Esophagus muscularis mucosa (tissue), 3 donors: ENCODE results near the gene DIAPH1.

Experiments used
- POLR2A ChIP-seq: fragments of 450-650 bp; IDR thresholded peaks from one replicate; pipeline ENCODE4 v1.6.1; 2017; ENCODE audit warnings: antibody characterized with exemption, moderate library complexity, mild to moderate bottlenecking, low read depth
- POLR2AphosphoS5 ChIP-seq, 2 donors: sonication (generic); formaldehyde crosslinking; IDR thresholded peaks; one replicate each; pipeline ENCODE4 v1.6.1; 2017; ENCODE audit warnings: antibody characterized with exemption in 2 of 2
- TF ChIP-seq, protein P1 (sequence below), 3 experiments: fragments of 200-600 bp in 2 of 3; fragments of 450-650 bp in 1 of 3; sonication (generic) in 2 of 3; IDR thresholded peaks; one replicate each; pipeline ENCODE4 v1.5.1; 2017 to 2019; ENCODE audit warnings: antibody characterized with exemption in 3 of 3, mild to moderate bottlenecking in 2 of 3, moderate library complexity in 1 of 3

DNA sequence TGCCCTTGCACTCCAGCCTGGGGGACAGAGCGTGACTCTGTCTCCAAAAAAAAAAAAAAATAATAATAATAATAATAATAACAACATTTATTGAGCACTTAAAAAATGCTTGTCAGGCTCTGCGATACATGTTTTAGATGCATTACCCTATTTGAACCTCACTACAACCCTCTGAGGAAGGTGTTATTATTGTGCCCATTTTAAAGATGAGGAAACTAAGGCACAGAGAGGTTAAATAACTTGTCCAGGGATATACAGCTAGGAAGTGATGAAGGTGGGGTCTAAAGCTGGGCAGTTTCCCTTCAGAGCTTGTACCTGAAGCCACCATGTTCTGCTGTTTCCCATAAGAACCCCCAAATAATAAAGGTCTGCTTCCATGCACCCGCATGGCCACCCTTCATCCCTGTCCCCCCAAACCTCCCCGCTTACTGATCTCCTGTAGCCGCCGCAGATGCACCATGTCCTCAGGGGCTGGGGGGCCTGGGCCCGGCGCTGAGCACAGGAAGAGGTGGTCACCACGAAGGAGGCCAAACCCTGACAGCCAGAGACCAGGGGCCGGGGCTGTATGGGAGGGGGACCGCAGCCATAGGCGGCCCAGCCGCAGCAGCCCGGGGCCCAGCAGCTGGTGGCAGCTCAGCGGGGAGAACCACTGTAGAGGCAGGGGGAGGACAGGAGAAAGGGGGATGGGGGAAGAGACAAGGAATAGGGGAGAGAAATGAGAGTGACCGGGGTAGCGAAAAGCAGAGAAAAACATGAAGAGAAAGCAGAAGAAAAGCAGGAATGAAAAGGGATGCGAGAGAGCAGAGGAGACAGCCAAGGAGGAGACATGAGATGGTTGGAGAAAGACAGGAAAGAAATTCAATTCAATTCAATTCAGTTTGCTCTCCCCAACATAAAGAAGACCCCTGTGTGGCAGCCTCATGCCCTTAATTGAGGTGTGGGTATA is 47.5 kb upstream of the DIAPH1 start:
- TF ChIP-seq, protein P1, sequence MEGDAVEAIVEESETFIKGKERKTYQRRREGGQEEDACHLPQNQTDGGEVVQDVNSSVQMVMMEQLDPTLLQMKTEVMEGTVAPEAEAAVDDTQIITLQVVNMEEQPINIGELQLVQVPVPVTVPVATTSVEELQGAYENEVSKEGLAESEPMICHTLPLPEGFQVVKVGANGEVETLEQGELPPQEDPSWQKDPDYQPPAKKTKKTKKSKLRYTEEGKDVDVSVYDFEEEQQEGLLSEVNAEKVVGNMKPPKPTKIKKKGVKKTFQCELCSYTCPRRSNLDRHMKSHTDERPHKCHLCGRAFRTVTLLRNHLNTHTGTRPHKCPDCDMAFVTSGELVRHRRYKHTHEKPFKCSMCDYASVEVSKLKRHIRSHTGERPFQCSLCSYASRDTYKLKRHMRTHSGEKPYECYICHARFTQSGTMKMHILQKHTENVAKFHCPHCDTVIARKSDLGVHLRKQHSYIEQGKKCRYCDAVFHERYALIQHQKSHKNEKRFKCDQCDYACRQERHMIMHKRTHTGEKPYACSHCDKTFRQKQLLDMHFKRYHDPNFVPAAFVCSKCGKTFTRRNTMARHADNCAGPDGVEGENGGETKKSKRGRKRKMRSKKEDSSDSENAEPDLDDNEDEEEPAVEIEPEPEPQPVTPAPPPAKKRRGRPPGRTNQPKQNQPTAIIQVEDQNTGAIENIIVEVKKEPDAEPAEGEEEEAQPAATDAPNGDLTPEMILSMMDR (IDR thresholded peaks at IDR 0.05): no peak
- no peak for TF ChIP-seq POLR2A
- TF ChIP-seq POLR2AphosphoS5 (IDR thresholded peaks at IDR 0.05): no peak
